HUDEP-2 (cell line): ENCODE data around the gene LRCH1.
"Not testable (repeated sequence)": the region's sequence is repeated elsewhere in the genome, so short reads cannot be mapped to it uniquely, and the experiment has no call there.

Experiments
- DNase-seq, 76 experiments: peaks; one replicate each; lab custom pipeline; 2025; ENCODE audit not compliant: unreplicated experiment in 76 of 76; lab: John Stamatoyannopoulos, UW

The LRCH1 gene

GRCh38 chr13:46552889-46553520 is at the start of gene LRCH1:
Gene LRCH1 (plus strand): TSS chr13:46553170. CDS start chr13:46553397, 227 bp downstream.
- peak in 74 of 76 experiments; percentile 6 to 88 (median 70) for DNase-seq

GRCh38 chr13:46504036-46504435 is 48.9 kb upstream of the LRCH1 start:
- DNase-seq, result no peak

GRCh38 chr13:46507981-46508380 is 45.0 kb upstream of the LRCH1 start:
- no peak for DNase-seq

GRCh38 chr13:46509981-46510380 is 43.0 kb upstream of the LRCH1 start:
- no peak for DNase-seq

GRCh38 chr13:46515803-46516202 is 37.2 kb upstream of the LRCH1 start:
- DNase-seq, result no peak

GRCh38 chr13:46516599-46517338 is 36.2 kb upstream of the LRCH1 start:
- DNase-seq, result no peak

GRCh38 chr13:46517748-46518147 is 35.2 kb upstream of the LRCH1 start:
- DNase-seq, result not testable (repeated sequence)

GRCh38 chr13:46519182-46519581 is 33.8 kb upstream of the LRCH1 start:
- DNase-seq, result no peak

- no peak for DNase-seq
Observed at GRCh38 chr13:46520166-46520565, 32.8 kb upstream of the LRCH1 start.

GRCh38 chr13:46521486-46521885 is 31.5 kb upstream of the LRCH1 start:
- no peak for DNase-seq

GRCh38 chr13:46521921-46522747 is 30.8 kb upstream of the LRCH1 start:
- no peak for DNase-seq

GRCh38 chr13:46522748-46523030 is 30.3 kb upstream of the LRCH1 start:
- DNase-seq, result no peak

- DNase-seq, result no peak
Observed at GRCh38 chr13:46523972-46524752, 28.8 kb upstream of the LRCH1 start.

GRCh38 chr13:46526100-46526735 is 26.8 kb upstream of the LRCH1 start:
- no peak for DNase-seq

GRCh38 chr13:46526740-46527139 is 26.2 kb upstream of the LRCH1 start:
- DNase-seq, result no peak

GRCh38 chr13:46527237-46527636 is 25.7 kb upstream of the LRCH1 start:
- no peak for DNase-seq

GRCh38 chr13:46529216-46529919 is 23.6 kb upstream of the LRCH1 start:
- DNase-seq, result no peak

GRCh38 chr13:46530084-46530935 is 22.7 kb upstream of the LRCH1 start:
- no peak for DNase-seq

GRCh38 chr13:46531953-46532352 is 21.0 kb upstream of the LRCH1 start:
- no peak for DNase-seq
